ENCODE results near the gene SLC7A4. TPM values are rescaled to one million over a fixed set of nuclear protein-coding genes. Genes with fewer than 3 reads are reported as not detected.

SLC7A4 gene
- total and polyA plus RNA-seq, 2 of the 8 experiments (the other 6 are each of a cell fraction or from before 2014, with no cell fraction given), result 0.92 TPM; not detected in 1

- Histone ChIP-seq H2BK5ac (ENCODE audit: low read depth, low read length) (peak overlapping the region; percentile 93), H2BK15ac (ENCODE audit: low read length) (peak overlapping the region; percentile 100), H3K79me2 (ENCODE audit: control insufficient read depth in 1 of 2, insufficient read depth in 2 of 2, low read length in 2 of 2) (no peaks in the 10 kb centered on the region), H3K27ac (ENCODE audit: low read depth, low read length) (no peak overlapping the region; the same call in 1 of the 2 replicates), H2BK12ac (ENCODE audit: low read depth, low read length) (peak overlapping the region; percentile 96; the same call in 1 of the 2 replicates), H3K9me3 (ENCODE audit: insufficient read depth in 2 of 2, low read depth in 1 of 2, low read length in 1 of 2) (peaks cover 11 to 17% of the 10 kb centered on the region in 2 experiments), H4K8ac (ENCODE audit: extremely low read depth, insufficient read depth, low read length) (peak overlapping the region; percentile 98), H3K4ac (replicated peaks; ENCODE audit: insufficient read length, low read depth, low read length) (no peak overlapping the region), H4K20me1 (replicated peaks in 1 of 2; ENCODE audit: control insufficient read depth in 1 of 2, insufficient read depth in 2 of 2, low read length in 2 of 2) (peaks cover 0 to 1% of the 10 kb centered on the region in 2 experiments), H2AFZ (ENCODE audit: low read length) (peak overlapping the region; percentile 98), H3K23me2 (ENCODE audit: low read depth, low read length) (peaks cover 8% of the 10 kb centered on the region), H3K18ac (ENCODE audit: extremely low read depth, low read length) (peak overlapping the region; percentile 92), H2BK120ac (replicated peaks; ENCODE audit: low read depth, low read length) (no peak overlapping the region), H3K9ac (replicated peaks in 1 of 4; ENCODE audit: extremely low read depth in 1 of 4, low read depth in 3 of 4, low read length in 3 of 4) (peak overlapping the region in 3 of 4 experiments; percentile 12 to 56 (median 49); a peak in 4 of 7 replicates), H3K79me1 (ENCODE audit: low read depth, low read length) (no peaks in the 10 kb centered on the region), H3K27me3 (replicated peaks in 1 of 4; ENCODE audit: control insufficient read depth in 3 of 4, extremely low read depth in 1 of 4, insufficient read depth in 3 of 4, low read length in 3 of 4) (peaks cover 0 to 14% (median 7%) of the 10 kb centered on the region in 4 experiments; a peak in 5 of 7 replicates), H3K56ac (replicated peaks; ENCODE audit: insufficient read length, low read depth, low read length) (peak overlapping the region; percentile 37), H3K14ac (ENCODE audit: insufficient read length) (no peak overlapping the region), H2AK5ac (ENCODE audit: low read depth, low read length) (no peak overlapping the region), H2BK20ac (ENCODE audit: low read length) (peak overlapping the region; percentile 93; the same call in 1 of the 2 replicates), H3K36me3 (ENCODE audit: control insufficient read depth in 2 of 4, insufficient read depth in 4 of 4, low read length in 3 of 4) (no peaks in the 10 kb centered on the region), H3K4me1 (replicated peaks in 1 of 4; ENCODE audit: control insufficient read depth in 3 of 4, insufficient read depth in 4 of 4, low read length in 3 of 4) (peaks cover 5 to 25% (median 8%) of the 10 kb centered on the region in 4 experiments; a peak in 6 of 7 replicates), H3K23ac (ENCODE audit: insufficient read length) (no peak overlapping the region), H3K4me2 (ENCODE audit: insufficient read depth in 1 of 2, low read depth in 2 of 2, low read length in 2 of 2) (peak overlapping the region; percentile 63 to 65), H3K4me3 (ENCODE audit: extremely low read depth in 1 of 4, insufficient read depth in 2 of 4, low read depth in 3 of 4, low read length in 4 of 4) (peak overlapping the region; percentile 7 to 45 (median 16); a peak in 5 of 8 replicates), H4K5ac (ENCODE audit: insufficient read length, low read depth, low read length) (peak overlapping the region; percentile 40), H4K91ac (replicated peaks; ENCODE audit: insufficient read length, low read length) (peak overlapping the region; percentile 95)
- POLR2A ChIA-PET (ENCODE audit: partially characterized antibody), result interaction anchor here (0.7 to 4.6 kb wide), 7 partner anchors 9 to 23 kb away, joined by 4 to 45 read pairs (median 4); partner anchors contain the start of genes AIFM3 and THAP7
- FAIRE-seq (peak; percentile 28), DNase-seq (ENCODE audit: low read depth in 1 of 2, low spot score in 2 of 2) (peak; percentile 90 to 92)
- CTCF ChIA-PET (ENCODE audit: partially characterized antibody), result interaction anchor here (1.1 to 2.5 kb wide), 2 partner anchors 10 to 19 kb away, joined by 3 to 10 read pairs; no protein-coding TSS in a partner anchor
- whole genome bisulfite sequencing, 2 experiments (ENCODE audit: extremely low coverage in 1 of 2, insufficient coverage in 1 of 2, insufficient read length in 1 of 2, insufficient replicate concordance in 2 of 2, low coverage in 1 of 2, low lambda C conversion rate in 2 of 2, missing lambda C conversion rate in 1 of 2), result 12% methylated on average over 25 of the region's 39 CpGs; no CpG with 5 or more reads in 1 of the 2 experiments
- TF ChIP-seq KDM1A (IDR thresholded peaks at IDR 0.05; ENCODE audit: borderline replicate concordance, low read length) (no peak), EGR1 (IDR thresholded peaks at IDR 0.05; ENCODE audit: borderline replicate concordance, low read depth, low read length) (0 out of 2 replicates have a peak, but pooled peaks have one; percentile 28), E2F6 (IDR thresholded peaks at IDR 0.05) (peak; percentile 96), CTBP2 (IDR thresholded peaks at IDR 0.05; ENCODE audit: borderline replicate concordance, insufficient read depth, insufficient read length, low read length) (no peak), HDAC2 (IDR thresholded peaks at IDR 0.05; ENCODE audit: borderline replicate concordance in 1 of 2, low read depth in 2 of 2, low read length in 2 of 2) (peak; percentile 17 to 56; a peak in 2 of 4 replicates), POLR2A (IDR thresholded peaks at IDR 0.05; ENCODE audit: control extremely low read depth in 1 of 2, low read depth in 2 of 2, low read length in 2 of 2) (peak in 1 of 2 experiments; percentile 24; a peak in 1 of 3 replicates), MAX (IDR thresholded peaks at IDR 0.05) (peak; percentile 96), SRF (IDR thresholded peaks at IDR 0.05; ENCODE audit: low read depth, low read length) (no peak), POLR2AphosphoS5 (IDR thresholded peaks at IDR 0.05; ENCODE audit: low read depth, low read length) (peak; percentile 70), SP1 (IDR thresholded peaks at IDR 0.05; ENCODE audit: low read depth, low read length) (peak; percentile 51; the same call in 1 of the 2 replicates)
Measured at GRCh38 chr22:20979243-20979809, 53.0 kb downstream of the SLC7A4 start.

Measured in H1 (cell line).